A549 (cell line): ENCODE results near the gene TTLL1. TPM values are rescaled to one million over a fixed set of nuclear protein-coding genes. Genes with fewer than 3 reads are reported as not detected.

Experiments
- ATAC-seq, 2 experiments: fragments of 200-7000 bp in 1 of 2; fragments of >200 bp in 1 of 2; cut with Nextera tagmentation in 1 of 2; cut with Tn5 transposase in 1 of 2; 3 replicates each; pipeline versions ENCODE4 v1.8.0 to v1.9.1; 2018 to 2020; ENCODE audit warnings: mild to moderate bottlenecking in 1 of 2, moderate library complexity in 1 of 2
- CTCF ChIA-PET: fragments of 300-600 bp; sonication (Branson Sonifier 250); formaldehyde crosslinking; extraction: SDS; loops from one replicate; lab custom pipeline; 2021; ENCODE audit warnings: antibody characterized with exemption, inconsistent platforms; lab: Yijun Ruan, JAX
- POLR2A ChIA-PET: fragments of 350-600 bp; formaldehyde crosslinking; extraction: SDS; loops from one replicate; lab custom pipeline; 2021; ENCODE audit warnings: antibody characterized with exemption, inconsistent platforms; lab: Yijun Ruan, JAX
- DNase-seq, 2 experiments: peaks; one replicate each; pipeline versions ENCODE4 v3.0.0 to v3.0.0-alpha.2; 2011 to 2016; ENCODE audit warnings: low read depth in 1 of 2, low spot score in 1 of 2
- FAIRE-seq: peaks from 2 replicates; lab custom pipeline; 2011; peaks lifted over from hg19 to GRCh38; lab: Jason Lieb, UNC
- H3K27ac ChIP-seq, 2 experiments: fragments of >200 bp; sonication (Bioruptor Twin); formaldehyde crosslinking; 3 replicates each; pipeline ENCODE4 v1.5.1; 2016 to 2017
- H3K4me1 ChIP-seq: fragments of >200 bp; sonication (Bioruptor Twin); formaldehyde crosslinking; 3 replicates; pipeline ENCODE4 v1.6.1; 2016
- H3K4me2 ChIP-seq: fragments of >200 bp; sonication (Bioruptor Twin); formaldehyde crosslinking; 3 replicates; pipeline ENCODE4 v1.6.1; 2016
- H3K4me3 ChIP-seq: fragments of >200 bp; sonication (Bioruptor Twin); formaldehyde crosslinking; 3 replicates; pipeline ENCODE4 v1.5.1; 2016
- H3K9me3 ChIP-seq: fragments of >200 bp; sonication (Bioruptor Twin); formaldehyde crosslinking; 3 replicates; pipeline ENCODE4 v1.6.1; 2016
- BHLHE40 ChIP-seq: IDR thresholded peaks from 2 replicates; pipeline ENCODE4 v1.6.1; 2012; ENCODE audit warnings: low read depth, low read length, inconsistent platforms
- CBX2 ChIP-seq: fragments of 200-600 bp; sonication (generic); IDR thresholded peaks from 2 replicates; pipeline ENCODE4 v1.6.1; 2016; ENCODE audit warnings: low read depth, mild to moderate bottlenecking, borderline replicate concordance
- CHD2 ChIP-seq: fragments of 150-350 bp; IDR thresholded peaks from 2 replicates; pipeline ENCODE4 v1.6.1; 2014; ENCODE audit warnings: low read length; ENCODE audit not compliant: partially characterized antibody
- EHF ChIP-seq: fragments of 250-450 bp; sonication (Bioruptor Pico); IDR thresholded peaks from 2 replicates; pipeline ENCODE4 v1.5.0; 2020; ENCODE audit warnings: mild to moderate bottlenecking
- EHMT2 ChIP-seq: fragments of 200-600 bp; sonication (generic); IDR thresholded peaks from 2 replicates; pipeline ENCODE4 v1.6.1; 2016; ENCODE audit warnings: antibody characterized with exemption, low read depth, mild to moderate bottlenecking, moderate library complexity
- HEYL ChIP-seq: fragments of 250-450 bp; sonication (Bioruptor Pico); IDR thresholded peaks from 2 replicates; pipeline ENCODE4 v1.8.0; 2021; ENCODE audit warnings: mild to moderate bottlenecking, moderate library complexity
- HOXA7 ChIP-seq: fragments of 250-450 bp; sonication (Bioruptor Pico); IDR thresholded peaks from 2 replicates; pipeline ENCODE4 v1.5.0; 2020; ENCODE audit warnings: mild to moderate bottlenecking, moderate library complexity
- KDM1A ChIP-seq: fragments of 200-600 bp; sonication (generic); IDR thresholded peaks from 2 replicates; pipeline ENCODE4 v1.6.1; 2016; ENCODE audit warnings: low read depth, mild to moderate bottlenecking
- MAX ChIP-seq: IDR thresholded peaks from 2 replicates; pipeline ENCODE4 v1.6.1; 2012
- MYC ChIP-seq: IDR thresholded peaks from 2 replicates; pipeline ENCODE4 v1.6.1; 2012; ENCODE audit warnings: mild to moderate bottlenecking, inconsistent platforms, low read length, improper control_type of control experiment, borderline replicate concordance
- NPAS2 ChIP-seq: fragments of 250-450 bp; sonication (Bioruptor Pico); IDR thresholded peaks from 2 replicates; pipeline ENCODE4 v1.8.0; 2022; ENCODE audit warnings: mild to moderate bottlenecking, moderate library complexity, borderline replicate concordance
- PHF8 ChIP-seq: fragments of 200-600 bp; sonication (generic); IDR thresholded peaks from 2 replicates; pipeline ENCODE4 v1.6.1; 2016; ENCODE audit warnings: low read depth, mild to moderate bottlenecking, antibody characterized with exemption, moderate library complexity, borderline replicate concordance
- POLR2A ChIP-seq: IDR thresholded peaks from 2 replicates; pipeline ENCODE4 v1.6.1; 2012; ENCODE audit warnings: mild to moderate bottlenecking, low read length
- RAD21 ChIP-seq, 2 experiments: fragments of >200 bp in 1 of 2; sonication (Bioruptor Twin) in 1 of 2; formaldehyde crosslinking in 1 of 2; IDR thresholded peaks in 1 of 2; conservative IDR thresholded peaks in 1 of 2; 2 replicates in 1 of 2; 3 replicates in 1 of 2; pipeline ENCODE4 v1.6.1; 2012 to 2018; ENCODE audit warnings: inconsistent platforms in 1 of 2
- RARB ChIP-seq: fragments of 250-450 bp; sonication (Bioruptor Pico); IDR thresholded peaks from 2 replicates; pipeline ENCODE4 v1.8.0; 2021; ENCODE audit warnings: mild to moderate bottlenecking, moderate library complexity
- RFX5 ChIP-seq: fragments of 450-650 bp; IDR thresholded peaks from 2 replicates; pipeline ENCODE4 v1.7.1; 2014; ENCODE audit warnings: antibody characterized with exemption, mild to moderate bottlenecking, moderate library complexity
- SREBF2 ChIP-seq: fragments of 450-650 bp; IDR thresholded peaks from 2 replicates; pipeline ENCODE4 v1.6.1; 2014; ENCODE audit warnings: mild to moderate bottlenecking, moderate library complexity
- TP53 ChIP-seq: fragments of 250-450 bp; sonication (Bioruptor Pico); IDR thresholded peaks from 2 replicates; pipeline ENCODE4 v1.5.0; 2021; ENCODE audit warnings: mild to moderate bottlenecking, moderate library complexity
- ZC3H11A ChIP-seq: fragments of 450-650 bp; IDR thresholded peaks from 2 replicates; pipeline ENCODE4 v1.6.1; 2014; ENCODE audit warnings: antibody characterized with exemption, mild to moderate bottlenecking
- ZNF302 ChIP-seq: fragments of 250-450 bp; sonication (Bioruptor Pico); IDR thresholded peaks from 2 replicates; pipeline ENCODE4 v1.9.0; 2021; ENCODE audit warnings: inconsistent platforms, mild to moderate bottlenecking, moderate library complexity
- WGBS: methylation state at CpG from one replicate; pipeline ENCODE4 v1.1.6; 2017; ENCODE audit errors: missing lambda C conversion rate; 5-methylcytosine and 5-hydroxymethylcytosine counted together
- polyA plus RNA-seq, 4 experiments: library from polyadenylated mRNA; depleted of rRNA in 3 of 4; stranded (reverse); fragments of >200 nt; fragmentation: RNase III in 1 of 4; extraction: RNeasy Plus Mini Kit Qiagen cat#74134 plus additional on column Dnase treatment in 1 of 4; gene quantifications; 2 replicates in 3 of 4; 3 replicates in 1 of 4; pipeline ENCODE4 v1.2.3, GENCODE V29; 2011 to 2017
- TF ChIP-seq, protein P1 (sequence below): IDR thresholded peaks from 2 replicates; pipeline ENCODE4 v1.6.1; 2012; ENCODE audit warnings: low read depth, borderline replicate concordance
- TF ChIP-seq, protein P2 (sequence below): fragments of >200 bp; sonication (Bioruptor Twin); formaldehyde crosslinking; IDR thresholded peaks from 2 replicates; pipeline ENCODE4 v1.6.1; 2016
- TF ChIP-seq, protein P3 (sequence below): fragments of 150-350 bp; IDR thresholded peaks from 2 replicates; pipeline ENCODE4 v1.6.1; 2014; ENCODE audit warnings: low read depth, mild to moderate bottlenecking, low read length
- TF ChIP-seq, protein P4 (sequence below): fragments of 250-450 bp; sonication (Bioruptor Pico); IDR thresholded peaks from 2 replicates; pipeline ENCODE4 v1.5.0; 2020; ENCODE audit warnings: low read depth, mild to moderate bottlenecking, moderate library complexity

TTLL1 gene
- polyA plus RNA-seq, 2 of the 4 experiments (the other 2 are of a cell fraction), result 2.3 to 5.0 TPM

DNA sequence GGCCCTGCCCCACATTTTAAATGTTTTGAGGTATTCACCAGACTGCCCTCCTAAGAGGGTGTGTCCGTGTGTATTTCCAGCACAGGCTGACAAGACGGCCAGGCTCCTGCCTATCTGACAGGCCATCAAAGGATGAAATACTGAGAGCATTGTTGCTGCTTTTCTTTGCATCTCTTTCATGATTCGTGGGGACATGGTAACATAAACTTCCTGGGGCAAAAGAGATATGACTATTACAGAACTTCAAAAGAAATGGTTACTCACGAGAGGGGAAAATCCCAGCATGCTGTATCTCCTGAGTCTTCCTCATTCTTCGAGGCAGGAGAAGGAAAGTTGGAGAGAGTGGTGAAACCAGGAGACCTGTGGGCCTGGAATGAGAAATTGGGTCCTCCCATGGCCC, 11.0 kb upstream of the TTLL1 start:
- WGBS, result 21% methylated on average over 5 of the region's 5 CpGs
- ChIA-PET POLR2A (no interaction called here), CTCF (no interaction called here)
- H3K4me1 ChIP-seq, result no peaks in the 10 kb centered on the region
- H3K4me3 ChIP-seq, result no peak overlapping the region
- ATAC-seq (no peak; a peak in 1 of 6 replicates), FAIRE-seq (no peak), DNase-seq (no peak)
- no peak overlapping the region for H3K4me2 ChIP-seq
- no peak overlapping the region for H3K27ac ChIP-seq
- no peaks in the 10 kb centered on the region for H3K9me3 ChIP-seq
- no peak for TF ChIP-seq RAD21 (conservative IDR thresholded peaks at IDR 0.05 in 1 of 2, IDR thresholded peaks at IDR 0.05 in 1 of 2)
- TF ChIP-seq, protein P1, sequence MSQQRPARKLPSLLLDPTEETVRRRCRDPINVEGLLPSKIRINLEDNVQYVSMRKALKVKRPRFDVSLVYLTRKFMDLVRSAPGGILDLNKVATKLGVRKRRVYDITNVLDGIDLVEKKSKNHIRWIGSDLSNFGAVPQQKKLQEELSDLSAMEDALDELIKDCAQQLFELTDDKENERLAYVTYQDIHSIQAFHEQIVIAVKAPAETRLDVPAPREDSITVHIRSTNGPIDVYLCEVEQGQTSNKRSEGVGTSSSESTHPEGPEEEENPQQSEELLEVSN, result no peak
- TF ChIP-seq, protein P2, sequence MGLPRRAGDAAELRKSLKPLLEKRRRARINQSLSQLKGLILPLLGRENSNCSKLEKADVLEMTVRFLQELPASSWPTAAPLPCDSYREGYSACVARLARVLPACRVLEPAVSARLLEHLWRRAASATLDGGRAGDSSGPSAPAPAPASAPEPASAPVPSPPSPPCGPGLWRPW, result no peak
- no peak for TF ChIP-seq NPAS2 (CRISPR knock-in tag)
- TF ChIP-seq, protein P3, sequence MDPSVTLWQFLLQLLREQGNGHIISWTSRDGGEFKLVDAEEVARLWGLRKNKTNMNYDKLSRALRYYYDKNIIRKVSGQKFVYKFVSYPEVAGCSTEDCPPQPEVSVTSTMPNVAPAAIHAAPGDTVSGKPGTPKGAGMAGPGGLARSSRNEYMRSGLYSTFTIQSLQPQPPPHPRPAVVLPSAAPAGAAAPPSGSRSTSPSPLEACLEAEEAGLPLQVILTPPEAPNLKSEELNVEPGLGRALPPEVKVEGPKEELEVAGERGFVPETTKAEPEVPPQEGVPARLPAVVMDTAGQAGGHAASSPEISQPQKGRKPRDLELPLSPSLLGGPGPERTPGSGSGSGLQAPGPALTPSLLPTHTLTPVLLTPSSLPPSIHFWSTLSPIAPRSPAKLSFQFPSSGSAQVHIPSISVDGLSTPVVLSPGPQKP, result no peak
- TF ChIP-seq TP53 (CRISPR knock-in tag), result no peak
- no peak for TF ChIP-seq SREBF2
- TF ChIP-seq POLR2A, result no peak
- TF ChIP-seq, protein P4, sequence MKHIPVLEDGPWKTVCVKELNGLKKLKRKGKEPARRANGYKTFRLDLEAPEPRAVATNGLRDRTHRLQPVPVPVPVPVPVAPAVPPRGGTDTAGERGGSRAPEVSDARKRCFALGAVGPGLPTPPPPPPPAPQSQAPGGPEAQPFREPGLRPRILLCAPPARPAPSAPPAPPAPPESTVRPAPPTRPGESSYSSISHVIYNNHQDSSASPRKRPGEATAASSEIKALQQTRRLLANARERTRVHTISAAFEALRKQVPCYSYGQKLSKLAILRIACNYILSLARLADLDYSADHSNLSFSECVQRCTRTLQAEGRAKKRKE (CRISPR knock-in tag), result no peak
- no peak for TF ChIP-seq ZC3H11A
- TF ChIP-seq EHF, result no peak
- TF ChIP-seq PHF8, result no peak
- TF ChIP-seq RFX5, result no peak
- no peak for TF ChIP-seq KDM1A
- no peak for TF ChIP-seq HEYL (CRISPR knock-in tag)
- no peak for TF ChIP-seq HOXA7 (CRISPR knock-in tag)

DNA sequence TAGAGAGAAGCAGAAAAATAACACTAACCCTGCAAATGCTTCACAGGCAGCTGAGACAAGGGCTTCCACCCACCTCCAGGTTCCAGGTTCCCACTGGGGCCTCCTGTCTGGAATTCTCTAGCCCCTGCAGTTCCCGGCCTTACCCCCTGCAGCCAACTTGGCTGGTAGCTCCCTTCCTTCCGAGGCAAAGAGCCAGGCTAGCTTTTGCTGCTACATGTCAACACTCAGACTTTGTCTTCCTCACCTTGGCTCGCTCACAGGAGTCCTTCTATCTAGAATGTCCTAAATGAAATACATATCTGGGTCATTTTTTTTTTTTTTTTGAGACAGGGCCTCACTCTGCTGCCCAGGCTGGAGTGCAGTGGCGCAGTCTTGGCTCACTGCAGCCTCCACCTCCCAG, 9.9 kb upstream of the TTLL1 start:
- WGBS, result 95% methylated on average over 4 of the region's 4 CpGs
- H3K27ac ChIP-seq, result no peak overlapping the region
- peaks cover 4% of the 10 kb centered on the region for H3K4me1 ChIP-seq
- no peak for ATAC-seq
- no peak for FAIRE-seq
- DNase-seq, result no peak
- H3K9me3 ChIP-seq, result no peaks in the 10 kb centered on the region
- ChIA-PET POLR2A (no interaction called here), CTCF (interaction anchor here (0.5 to 1.4 kb wide), 5 partner anchors 25 to 109 kb away, joined by 3 to 4 read pairs (median 4); no protein-coding TSS in a partner anchor)
- no peak overlapping the region for H3K4me2 ChIP-seq
- H3K4me3 ChIP-seq, result no peak overlapping the region
- TF ChIP-seq MYC (no peak), BHLHE40 (no peak), KDM1A (no peak), CBX2 (no peak), ZNF302 (CRISPR knock-in tag) (no peak), CHD2 (no peak), RAD21 (conservative IDR thresholded peaks at IDR 0.05 in 1 of 2, IDR thresholded peaks at IDR 0.05 in 1 of 2) (no peak), EHMT2 (no peak), RARB (CRISPR knock-in tag) (no peak), MAX (no peak)
